NCI-H510A (cell line): ENCODE data around the gene MFSD2A.
"Not testable (repeated sequence)": the region's sequence is repeated elsewhere in the genome, so short reads cannot be mapped to it uniquely, and the experiment has no call there.

Source experiments
- DNase-seq: peaks from one replicate; lab custom pipeline; 2025; lab: John Stamatoyannopoulos, UW

Gene MFSD2A

GRCh38 chr1:39940980-39941871 lies 13.7 kb upstream of the MFSD2A start:
- peak; percentile 84 for DNase-seq

- no peak for DNase-seq
Observed at GRCh38 chr1:39943471-39944290, 11.3 kb upstream of the MFSD2A start.

DNA sequence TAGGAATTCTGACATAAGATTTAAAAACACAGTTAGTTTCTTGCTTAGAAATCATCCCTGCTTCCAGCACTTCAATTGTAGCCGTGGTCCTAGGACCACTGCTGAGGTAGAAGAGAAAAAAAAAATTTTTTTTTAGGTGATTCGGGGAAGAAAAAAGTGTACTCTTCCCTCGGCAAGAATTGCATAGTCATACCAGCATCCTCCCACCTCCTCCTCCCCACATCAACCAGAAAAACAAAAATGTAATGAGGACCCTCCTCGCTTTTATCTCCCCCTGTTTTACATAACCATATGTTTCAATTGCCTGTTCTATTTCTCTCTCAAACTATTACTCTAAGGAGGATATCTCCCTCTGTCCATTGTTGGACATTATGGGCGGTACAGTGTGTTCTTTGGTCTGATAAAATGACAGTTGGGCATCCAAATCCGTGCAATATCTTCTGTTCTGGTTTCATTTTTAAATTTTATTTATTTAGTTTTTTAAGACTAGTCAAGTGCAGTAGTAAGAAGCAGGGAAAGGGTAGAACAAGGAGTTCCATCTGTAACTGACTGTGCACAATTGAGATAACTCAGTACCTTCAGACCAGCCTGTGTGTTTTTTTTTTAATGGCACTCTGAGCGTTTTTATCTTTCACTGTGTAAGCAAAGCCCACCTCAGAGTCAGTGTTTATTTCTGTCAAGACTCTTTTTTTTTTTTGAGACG lies 10.4 kb upstream of the MFSD2A start:
- no peak for DNase-seq

GRCh38 chr1:39946216-39946615 lies 8.7 kb upstream of the MFSD2A start:
- no peak for DNase-seq

DNA sequence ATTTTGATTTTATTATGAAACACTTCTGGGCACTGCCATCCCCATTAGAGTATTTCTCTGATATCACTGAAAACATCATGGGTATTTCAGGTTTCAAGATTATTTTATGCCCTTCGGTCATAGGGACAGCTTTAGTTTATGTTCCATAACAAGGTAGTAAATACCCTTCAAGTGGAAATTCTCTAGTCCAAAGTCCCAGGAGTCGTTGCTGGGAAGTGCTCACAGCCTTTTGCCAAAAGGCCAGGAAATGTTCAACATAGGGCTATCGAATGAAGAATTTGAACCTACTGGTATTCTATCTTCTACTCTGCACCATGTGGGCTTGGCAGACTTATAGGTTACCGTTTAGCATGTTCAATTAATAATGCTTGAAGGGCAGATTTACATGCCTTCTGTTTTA lies 7.7 kb upstream of the MFSD2A start:
- no peak for DNase-seq

GRCh38 chr1:39949891-39950290 lies 5.1 kb upstream of the MFSD2A start:
- no peak for DNase-seq

DNA sequence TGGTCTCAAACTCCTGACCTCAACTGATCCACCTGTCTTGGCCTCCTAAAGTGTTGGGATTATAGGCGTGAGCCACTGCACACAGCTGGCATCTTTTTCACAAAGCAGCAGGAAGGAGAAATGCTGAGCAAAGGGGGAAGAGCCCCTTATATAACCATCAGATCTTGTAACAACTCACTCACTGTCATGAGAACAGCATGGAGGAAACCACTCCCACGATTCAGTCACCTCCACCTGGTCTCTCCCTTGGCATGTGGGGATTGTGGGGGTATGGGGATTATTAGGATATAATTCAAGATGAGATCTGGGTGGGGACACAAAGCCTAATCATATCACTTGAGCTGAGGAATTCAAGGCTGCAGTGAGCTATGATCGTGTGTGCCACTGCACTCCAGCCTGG lies 3.0 kb upstream of the MFSD2A start:
- no peak for DNase-seq

DNA sequence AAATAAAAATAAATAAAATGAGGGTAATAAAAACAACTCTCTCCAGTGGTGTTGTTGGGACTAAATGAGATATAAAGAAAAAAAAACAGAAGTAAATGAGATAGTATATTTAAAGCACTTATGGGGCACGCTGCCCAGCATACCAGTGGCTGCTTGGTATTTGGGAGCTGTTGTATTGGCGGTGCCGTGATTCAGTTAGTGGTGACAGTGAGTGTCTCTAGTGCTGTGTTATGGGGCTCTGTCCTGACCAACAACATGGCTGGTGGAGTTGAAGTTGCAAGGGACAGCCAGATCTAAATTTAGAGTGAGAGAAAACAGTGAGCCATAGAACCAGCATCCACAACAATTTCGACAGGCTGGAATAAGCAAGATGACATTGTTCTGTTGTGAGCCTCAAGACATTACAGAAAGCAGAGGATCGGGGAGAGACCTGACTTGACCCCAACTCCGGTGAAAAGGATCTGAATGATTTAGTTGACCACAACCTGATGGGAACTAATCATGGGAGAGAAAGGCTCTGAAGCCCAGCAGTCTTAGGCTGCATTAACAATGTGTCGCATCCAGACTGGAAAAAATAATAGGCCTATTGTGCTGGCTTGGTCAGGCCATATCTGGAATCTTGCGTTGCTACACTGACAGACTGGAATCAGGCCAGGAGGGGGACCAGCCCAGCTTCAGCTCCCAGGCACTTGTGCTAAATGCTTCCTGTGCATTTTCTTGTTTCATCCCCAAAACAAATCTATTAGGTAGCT lies 2.4 kb upstream of the MFSD2A start:
- DNase-seq, result no peak

- DNase-seq, result no peak
Observed at GRCh38 chr1:39954324-39954869, 548 bp upstream of the MFSD2A start.

GRCh38 chr1:39955547-39956539 lies 898 bp downstream of the MFSD2A start:
- peak; percentile 98 for DNase-seq

DNA sequence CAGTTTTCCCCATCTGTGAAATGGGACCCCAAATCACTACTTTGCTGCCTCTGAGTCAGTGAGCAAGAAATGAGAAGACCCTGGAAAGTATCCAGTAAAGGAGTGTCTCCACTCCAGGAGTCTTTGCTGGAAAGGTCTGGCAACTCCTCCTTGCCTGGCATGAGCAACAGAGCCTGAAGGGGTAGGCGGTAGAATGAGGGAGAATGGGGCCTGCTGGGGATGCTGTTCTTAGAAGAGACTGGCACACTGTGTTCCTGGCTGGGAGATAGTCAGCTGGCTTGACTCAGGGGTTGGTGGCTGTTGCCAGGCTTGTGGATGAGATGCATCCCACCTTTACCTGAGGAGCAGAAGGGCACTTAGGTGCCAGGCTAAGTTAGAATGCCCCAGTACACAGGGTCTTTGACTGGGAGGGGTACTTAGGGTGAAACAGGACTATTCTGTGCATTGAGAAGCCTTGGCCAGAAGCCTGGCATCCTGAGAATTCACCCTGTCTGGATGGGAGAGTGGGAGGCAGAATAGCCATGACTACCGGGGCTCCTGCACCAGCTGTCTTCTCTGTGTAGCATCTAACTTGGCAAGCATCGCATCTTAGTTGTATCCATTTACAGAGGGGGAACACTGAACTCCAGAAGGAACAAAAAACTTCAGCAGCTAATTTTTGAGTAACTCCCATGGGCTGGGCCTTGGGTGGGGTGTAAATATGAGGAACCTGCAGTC lies 2.5 kb downstream of the MFSD2A start:
- DNase-seq, result no peak

DNA sequence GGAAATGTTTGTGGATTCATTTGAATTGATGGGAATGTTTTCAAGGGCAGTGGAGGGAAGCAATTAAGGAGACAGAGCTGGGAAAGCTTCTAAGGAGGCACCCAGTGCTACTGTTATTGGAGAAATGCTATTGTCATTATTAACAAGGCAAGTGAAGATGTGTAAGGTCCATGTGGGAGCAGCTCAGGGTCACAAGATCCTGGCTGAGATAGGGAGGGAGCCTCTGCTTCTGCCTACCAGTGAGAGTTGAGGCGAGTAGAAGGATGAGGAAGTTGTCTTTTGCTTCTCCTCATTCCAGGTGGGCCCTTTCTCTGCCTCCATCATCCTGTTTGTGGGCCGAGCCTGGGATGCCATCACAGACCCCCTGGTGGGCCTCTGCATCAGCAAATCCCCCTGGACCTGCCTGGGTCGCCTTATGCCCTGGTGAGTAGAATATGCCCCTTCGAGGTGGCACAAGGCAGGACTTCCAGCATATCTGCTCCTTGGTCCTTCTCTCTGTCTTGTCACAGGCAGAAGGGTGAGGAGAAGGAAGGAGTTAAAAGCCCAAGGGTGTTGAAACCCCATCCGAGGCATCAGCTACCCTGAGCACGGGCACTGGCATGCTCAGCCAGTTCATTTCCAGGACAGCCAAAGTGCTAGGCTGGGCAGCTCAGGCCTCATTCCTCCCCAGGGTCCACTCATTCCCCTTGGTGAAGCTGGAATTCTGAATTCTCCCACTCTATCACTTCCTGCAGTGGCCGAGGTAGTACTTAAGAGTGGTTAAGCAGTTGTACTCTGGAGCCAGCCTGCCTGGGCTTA lies 3.7 kb downstream of the MFSD2A start:
- DNase-seq, result no peak

DNA sequence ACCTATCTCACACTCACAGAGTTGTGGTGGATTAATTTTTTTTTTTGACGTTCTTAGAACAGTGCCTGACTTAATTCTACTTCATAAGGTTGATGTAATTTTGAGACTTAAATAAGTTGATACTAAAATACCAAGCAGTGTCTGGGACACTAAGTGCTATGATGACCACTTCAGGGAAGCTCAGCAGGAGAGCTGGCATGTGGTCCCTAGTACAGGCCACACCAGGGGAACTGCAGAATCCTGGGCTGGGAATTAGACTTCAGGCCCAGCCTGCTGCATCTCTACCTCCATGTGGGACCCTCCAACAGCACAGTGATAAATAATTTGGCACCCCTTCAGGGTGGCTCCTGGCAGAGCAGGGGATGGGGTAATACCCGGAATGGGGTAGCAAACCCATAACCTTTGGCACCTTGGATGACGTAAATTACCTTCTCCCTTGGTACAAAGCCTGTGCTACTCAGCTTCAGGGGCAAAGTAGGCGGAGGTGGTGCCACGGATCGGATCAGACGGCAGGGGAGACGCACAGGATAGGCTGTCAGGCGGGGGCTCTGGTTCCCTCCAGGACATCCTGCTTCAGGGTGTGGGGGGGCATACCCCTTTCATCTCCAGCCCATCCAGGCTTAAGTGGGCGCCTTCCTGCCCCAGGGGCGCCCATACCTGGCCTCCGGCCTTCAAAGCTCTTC lies 4.8 kb downstream of the MFSD2A start:
- DNase-seq, result peak; percentile 41

GRCh38 chr1:39960431-39960958 lies 5.5 kb downstream of the MFSD2A start:
- peak; percentile 100 for DNase-seq

- no peak for DNase-seq
Observed at GRCh38 chr1:39962450-39962825, 7.5 kb downstream of the MFSD2A start.

- DNase-seq, result not testable (repeated sequence)
Observed at GRCh38 chr1:39962964-39963363, 8.0 kb downstream of the MFSD2A start.

DNA sequence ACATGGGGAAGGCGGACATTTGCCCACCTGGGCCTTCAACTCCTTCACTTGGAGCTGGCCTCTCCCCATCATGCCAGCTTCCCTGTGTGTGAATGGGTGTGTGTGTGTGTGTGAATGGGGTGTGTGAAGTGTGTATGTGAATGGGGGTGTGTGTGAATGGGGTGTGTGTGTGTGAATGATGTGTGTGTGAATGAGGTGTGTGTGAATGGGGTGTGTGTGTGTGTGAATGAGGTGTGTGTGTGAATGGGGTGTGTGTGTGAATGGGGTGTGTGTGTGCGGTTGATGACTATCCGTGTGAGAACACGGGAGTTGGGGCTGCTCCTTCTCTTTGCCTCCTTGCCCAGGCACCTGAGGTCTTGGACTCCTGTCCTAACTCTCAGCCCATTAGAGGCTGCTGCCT lies 9.6 kb downstream of the MFSD2A start:
- DNase-seq, result no peak

DNA sequence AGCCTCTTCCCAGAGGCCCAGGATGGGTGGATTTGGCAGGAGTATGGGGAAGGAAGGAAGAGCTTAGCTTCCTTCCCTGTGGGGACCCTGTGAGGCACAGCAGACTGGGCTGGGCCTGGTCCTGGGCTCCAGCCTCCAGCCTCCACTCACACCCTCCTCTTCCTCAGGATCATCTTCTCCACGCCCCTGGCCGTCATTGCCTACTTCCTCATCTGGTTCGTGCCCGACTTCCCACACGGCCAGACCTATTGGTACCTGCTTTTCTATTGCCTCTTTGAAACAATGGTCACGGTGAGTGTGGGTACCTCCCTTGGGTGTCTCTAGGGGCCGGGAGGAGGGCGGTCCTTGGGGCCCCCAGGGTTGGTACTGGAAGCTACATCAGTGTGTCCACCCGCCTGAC lies 10.1 kb downstream of the MFSD2A start:
- DNase-seq, result no peak
